Stimulated activated CD4-positive, alpha-beta T cell treated with anti-CD3 and anti-CD28 coated beads, Interleukin-1b, Interleukin-23, amount 100 ng/mL, for 4 hours (primary cell): ENCODE data around the gene EDEM1.
"Not testable (repeated sequence)": the region's sequence is repeated elsewhere in the genome, so short reads cannot be mapped to it uniquely, and the experiment has no call there.

Source experiments
- DNase-seq, 2 donors: peaks; one replicate each; pipeline ENCODE4 v3.0.0-alpha.2; 2020; ENCODE audit warnings: low read depth in 2 of 2

EDEM1 gene

GRCh38 chr3:5187156-5187919, at the start of gene EDEM1:
Gene EDEM1, plus strand, starts transcription at chr3:5187707. Its CDS starts 99 bp downstream, at chr3:5187806.
- peak; percentile 93 to 96 for DNase-seq

DNA sequence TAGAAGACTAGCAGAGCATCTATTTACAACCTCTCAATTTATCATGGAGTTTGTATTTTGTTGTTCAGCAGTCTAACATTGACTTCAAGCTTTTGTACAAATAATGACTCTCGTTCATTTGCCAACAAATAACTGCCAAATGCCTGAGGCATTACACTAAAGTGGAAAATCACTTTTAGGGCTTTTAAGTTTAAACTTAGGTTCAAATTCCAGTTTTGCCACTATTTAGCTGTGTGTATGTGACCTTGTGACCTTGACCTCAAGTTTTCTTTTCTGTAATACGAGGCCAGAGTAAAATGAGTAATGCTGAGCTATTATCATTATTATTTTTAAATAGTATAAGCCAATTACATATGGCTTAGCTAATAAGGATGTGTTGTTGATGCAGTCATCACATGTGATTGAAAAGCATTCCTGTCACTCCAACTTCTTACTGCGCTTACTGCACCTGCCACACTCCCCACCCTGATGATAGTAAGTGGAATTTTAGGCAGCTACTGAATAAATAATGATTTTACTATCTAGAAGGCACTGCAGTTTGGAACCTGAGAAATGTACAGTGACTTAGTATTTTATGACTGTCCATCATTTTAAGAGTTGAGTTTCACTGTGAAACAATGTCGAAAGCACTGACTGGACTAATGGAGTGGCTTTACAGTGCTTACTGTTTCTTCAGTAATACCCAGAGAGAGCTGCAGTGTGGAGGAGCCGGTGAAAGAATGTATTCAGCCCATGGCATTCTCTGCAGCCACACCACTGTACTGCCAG, 49.1 kb upstream of the EDEM1 start:
- no peak for DNase-seq

DNA sequence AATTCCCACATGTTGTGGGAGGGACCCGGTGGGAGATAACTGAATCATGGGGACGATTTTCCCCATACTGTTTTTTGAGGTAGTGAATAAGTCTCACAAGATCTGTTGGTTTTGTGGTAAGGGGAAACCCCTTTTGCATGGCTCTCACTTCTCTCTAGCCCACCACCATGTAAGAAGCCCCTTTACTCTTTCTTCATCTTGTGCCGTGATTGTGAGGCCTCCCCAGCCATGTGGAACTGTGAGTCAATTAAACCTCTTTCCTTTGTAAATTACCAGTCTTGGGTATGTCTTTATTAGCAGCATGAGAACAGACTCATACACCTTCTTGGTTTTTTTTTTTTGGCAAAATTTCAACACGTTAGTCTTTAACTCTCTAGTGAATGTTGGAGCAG, 47.3 kb upstream of the EDEM1 start:
- no peak for DNase-seq

- no peak for DNase-seq
Measured at GRCh38 chr3:5140839-5141238, 46.7 kb upstream of the EDEM1 start.

GRCh38 chr3:5141760-5142159, 45.7 kb upstream of the EDEM1 start:
- DNase-seq: no peak

DNA sequence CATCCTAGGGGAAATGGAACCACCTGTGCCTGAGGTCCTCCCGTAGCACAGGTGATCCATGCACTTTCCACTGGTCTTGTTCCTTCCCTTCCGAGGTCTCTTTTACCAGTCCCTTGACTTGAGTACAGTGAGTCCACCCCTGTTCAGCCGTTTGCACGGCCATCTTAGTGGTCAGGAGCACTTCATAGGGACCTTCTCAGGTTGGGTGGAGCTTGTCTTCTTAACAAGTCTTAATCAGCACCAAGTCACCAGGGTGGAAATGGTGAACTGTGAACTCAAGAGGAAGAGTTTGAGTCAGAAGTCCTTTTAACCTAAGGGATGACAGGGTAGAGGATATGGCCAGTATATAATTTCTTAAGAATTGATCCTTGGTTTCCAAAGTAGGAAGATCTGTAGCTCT, 44.0 kb upstream of the EDEM1 start:
- DNase-seq: no peak

- no peak for DNase-seq
Measured at GRCh38 chr3:5144316-5144994, 43.1 kb upstream of the EDEM1 start.

DNA sequence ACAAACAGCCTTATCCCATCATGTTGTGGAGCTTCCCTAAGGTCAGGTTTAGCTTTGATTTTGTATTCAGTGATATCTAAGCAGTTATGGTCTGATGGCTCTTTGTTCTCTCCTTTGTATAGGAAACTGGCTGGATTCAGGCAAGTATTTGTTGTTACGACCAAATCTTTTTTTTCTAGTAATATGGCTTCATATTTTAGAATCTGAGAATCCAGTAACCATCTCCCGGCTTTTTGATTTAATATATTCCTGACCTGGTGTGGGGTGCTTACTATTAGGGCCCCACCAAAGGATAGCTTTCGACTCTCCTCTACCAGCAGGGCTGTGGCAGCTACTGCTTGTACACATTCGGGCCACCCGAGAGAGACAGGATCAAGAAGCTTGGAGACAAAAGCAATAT, 42.4 kb upstream of the EDEM1 start:
- DNase-seq: no peak

DNA sequence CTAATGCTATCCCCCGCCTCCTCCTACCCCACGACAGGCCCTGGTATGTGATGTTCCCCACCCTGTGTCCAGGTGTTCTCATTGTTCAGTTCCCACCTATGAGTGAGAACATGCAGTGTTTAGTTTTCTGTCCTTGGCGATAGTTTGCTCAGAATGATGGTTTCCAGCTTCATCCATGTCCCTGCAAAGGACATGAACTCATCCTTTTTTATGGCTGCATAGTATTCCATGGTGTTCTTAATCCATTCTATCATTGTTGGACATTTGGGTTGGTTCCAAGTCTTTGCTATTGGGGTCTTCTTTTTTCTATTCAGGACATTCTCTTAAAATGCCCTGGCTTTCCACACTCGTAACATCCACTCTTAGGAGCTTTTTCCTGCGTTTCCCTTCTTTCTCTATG, 40.4 kb upstream of the EDEM1 start:
- not testable (repeated sequence) for DNase-seq

DNA sequence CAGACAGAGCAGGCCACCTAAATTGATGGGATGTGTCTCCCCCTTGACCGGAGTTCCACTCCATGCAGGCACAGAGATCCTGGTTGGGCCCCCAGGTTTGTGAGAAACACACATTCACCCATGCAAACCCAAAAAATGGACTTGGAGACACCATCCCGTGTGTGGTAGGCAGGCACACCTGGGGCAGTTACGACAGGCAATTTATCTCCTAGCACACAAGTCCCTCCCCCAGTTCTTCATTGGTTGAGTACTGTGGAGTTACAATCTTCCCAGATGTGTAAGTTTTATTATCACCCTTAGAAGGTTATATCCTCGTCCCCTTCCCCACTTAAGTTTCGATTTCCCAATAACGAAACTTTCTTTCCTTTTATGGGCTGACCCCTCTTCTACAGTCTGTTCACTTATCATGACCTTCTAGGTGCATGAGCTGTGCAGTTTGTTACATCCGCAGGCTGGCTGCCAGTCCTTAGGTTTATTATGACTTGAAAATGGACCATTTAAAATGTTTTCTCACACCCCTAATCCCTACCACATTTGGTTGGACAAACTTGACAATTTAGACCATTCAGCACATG, 38.1 kb upstream of the EDEM1 start:
- no peak for DNase-seq

DNA sequence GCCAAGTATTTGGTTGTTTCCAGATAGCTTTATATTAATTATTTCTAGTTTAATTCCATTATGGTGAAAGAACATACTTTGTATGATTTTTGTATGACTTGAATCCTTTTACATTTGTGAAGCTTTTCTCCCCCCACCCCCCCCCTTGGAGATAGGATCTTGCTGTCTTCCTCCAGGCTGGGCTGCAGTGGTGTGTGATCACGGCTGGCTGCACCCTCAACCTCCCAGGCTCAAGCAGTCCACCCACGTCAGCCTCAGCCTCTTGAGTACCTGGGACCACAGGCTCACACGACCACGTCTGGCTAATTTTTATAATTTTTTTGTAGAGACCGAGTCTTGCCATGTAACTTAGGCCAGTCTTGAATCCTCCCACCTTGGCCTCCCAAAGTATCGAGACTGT, 35.9 kb upstream of the EDEM1 start:
- DNase-seq: no peak

DNA sequence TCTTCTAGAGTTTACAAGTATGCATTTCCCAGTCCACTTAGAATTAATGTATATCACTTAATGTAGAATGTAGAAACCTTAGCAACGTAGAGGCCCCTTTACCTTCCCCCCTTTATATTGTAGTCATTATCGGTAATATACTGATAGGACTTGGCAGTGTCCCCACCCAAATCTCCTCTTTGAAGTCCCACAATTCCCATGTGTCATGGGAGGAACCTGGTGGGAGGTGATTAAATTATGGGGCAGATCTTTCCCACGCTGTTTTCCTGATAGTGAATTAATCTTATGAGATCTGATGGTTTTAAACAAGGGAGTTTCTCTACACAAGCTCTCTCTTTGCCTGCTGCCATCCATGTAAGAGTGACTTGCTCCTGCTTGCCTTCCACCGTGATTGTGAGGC, 34.4 kb upstream of the EDEM1 start:
- DNase-seq: no peak

DNA sequence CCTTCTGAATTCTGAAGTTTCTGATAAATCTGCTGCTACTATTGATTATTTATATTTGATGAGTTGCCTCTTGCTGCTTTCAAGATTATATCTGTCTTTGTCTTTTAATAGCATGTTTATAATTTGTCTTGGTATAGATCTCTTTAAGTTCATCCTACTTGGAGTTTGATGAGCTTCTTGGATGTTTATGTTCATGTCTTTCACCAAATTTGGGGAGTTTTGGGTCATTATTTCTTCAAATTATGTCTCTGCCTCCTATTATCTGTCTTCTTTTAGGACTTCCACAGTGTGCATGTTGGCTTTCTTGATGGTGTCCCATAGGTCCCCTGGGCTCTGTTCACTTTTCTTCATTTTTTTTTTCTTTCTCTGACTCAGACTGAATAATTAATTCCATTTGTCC, 32.3 kb upstream of the EDEM1 start:
- no peak for DNase-seq

DNA sequence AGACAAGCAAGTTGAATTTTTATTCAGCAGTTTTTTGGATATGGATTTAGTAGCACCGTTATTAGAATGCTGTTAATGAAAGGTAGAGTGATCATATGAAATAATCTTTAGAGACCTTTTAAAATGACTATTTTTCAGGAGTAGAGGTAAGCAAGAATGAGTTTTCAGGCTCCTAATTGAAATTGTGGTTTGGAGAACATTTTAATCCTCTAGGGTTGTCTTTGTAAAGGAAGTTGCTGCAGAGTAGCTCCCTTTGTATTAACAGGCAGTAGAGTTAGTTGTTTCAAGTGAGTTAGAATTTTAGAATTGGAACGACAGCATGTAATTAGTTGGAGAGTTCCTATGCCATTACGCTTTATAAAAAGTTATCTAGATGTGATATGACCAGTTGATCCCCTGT, 27.2 kb upstream of the EDEM1 start:
- no peak for DNase-seq

GRCh38 chr3:5160940-5161858, 26.3 kb upstream of the EDEM1 start:
- DNase-seq: no peak

DNA sequence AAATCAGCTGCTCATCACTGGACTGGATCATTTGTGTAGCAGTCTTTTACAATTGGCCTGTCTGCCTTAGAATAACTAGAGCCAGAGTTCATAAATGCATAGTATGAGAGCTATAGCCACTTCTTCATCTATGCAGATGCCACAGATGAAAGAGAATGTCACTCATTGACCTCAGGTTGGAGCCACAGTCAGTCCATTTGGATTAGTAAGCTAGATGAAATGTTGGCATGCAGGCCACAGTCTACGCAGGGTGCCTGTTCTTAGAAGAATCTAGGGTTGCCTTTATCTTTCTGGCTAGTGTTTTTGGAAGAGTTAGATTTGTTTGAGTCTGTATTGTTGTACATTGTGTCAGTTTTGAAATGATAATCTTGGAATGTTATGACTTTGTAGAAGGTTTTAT, 25.4 kb upstream of the EDEM1 start:
- no peak for DNase-seq

- DNase-seq: no peak
Measured at GRCh38 chr3:5165698-5166097, 21.8 kb upstream of the EDEM1 start.

- DNase-seq: no peak
Measured at GRCh38 chr3:5166846-5167245, 20.7 kb upstream of the EDEM1 start.

DNA sequence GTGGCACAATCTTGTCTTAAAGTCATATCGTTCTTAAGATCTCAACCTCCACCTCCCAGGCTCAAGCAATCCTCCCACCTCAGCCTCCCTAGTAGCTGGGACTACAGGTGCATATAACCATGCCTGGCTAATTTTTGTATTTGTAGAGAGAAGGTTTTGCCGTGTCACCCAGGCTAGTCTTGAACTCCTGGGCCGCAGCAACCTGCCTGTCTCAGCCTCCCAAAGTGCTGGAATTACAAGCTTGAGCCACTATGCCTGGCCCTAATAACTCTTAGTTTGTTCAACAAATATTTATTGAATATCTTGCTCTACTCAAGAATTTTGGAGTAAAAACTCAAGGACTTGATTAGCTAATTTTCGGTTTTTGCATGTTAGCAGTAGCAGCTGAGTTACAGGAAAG, 19.4 kb upstream of the EDEM1 start:
- DNase-seq: no peak

DNA sequence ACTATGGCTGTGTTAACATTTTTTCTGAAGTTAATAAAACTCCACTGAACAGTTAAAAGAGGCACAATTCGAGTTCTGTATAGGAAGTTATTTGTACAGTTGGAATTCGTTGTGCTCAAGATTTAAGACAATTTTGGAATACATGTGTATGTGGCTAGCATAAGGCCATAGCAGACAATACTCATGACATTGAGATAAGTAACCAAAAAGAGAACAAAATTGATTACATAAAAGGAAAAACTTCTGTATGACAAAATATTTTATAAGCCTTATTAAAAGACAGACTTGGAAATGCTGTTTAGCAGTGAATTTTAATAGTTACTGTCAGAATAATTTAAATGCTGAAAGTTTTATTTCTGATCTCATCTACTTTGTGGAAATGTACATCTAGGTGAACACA, 17.7 kb upstream of the EDEM1 start:
- no peak for DNase-seq

DNA sequence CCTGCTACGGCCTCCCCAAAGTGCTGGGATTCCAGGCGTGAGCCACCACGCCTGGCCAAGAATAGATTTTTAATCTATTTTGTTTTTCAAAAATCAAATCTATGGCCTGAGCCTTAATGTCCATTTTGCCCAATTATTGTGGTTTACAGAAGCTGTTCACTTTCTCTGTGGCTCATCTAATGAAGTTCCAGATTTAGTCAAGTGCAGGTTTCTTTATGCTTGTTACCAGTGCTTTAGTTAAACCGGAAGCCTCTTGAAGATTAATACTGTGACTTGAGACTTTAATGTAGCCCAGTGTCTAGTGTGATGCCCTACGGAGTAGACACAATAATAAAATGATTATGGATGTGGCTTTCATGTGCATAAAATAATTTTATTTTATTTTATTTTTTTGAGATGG, 16.5 kb upstream of the EDEM1 start:
- DNase-seq: no peak
